PC-3 (cell line): ENCODE results near the gene RABGAP1. TPM values are rescaled to one million over a fixed set of nuclear protein-coding genes. Genes with fewer than 3 reads are reported as not detected.

ENCODE experiments used
- ATAC-seq: fragments of 200-7000 bp; cut with Tn5 transposase; 2 replicates; pipeline ENCODE4 v1.9.1; 2020; ENCODE audit warnings: mild to moderate bottlenecking, moderate library complexity
- BruUV-seq: library from RNA; stranded (reverse); fragments of 400-500 nt; replicated peaks from 2 replicates; lab custom pipeline; 2021; lab: Mats Ljungman, UMichigan
- CTCF ChIA-PET: fragments of 300-600 bp; sonication (Branson Sonifier 250); formaldehyde crosslinking; loops from one replicate; lab custom pipeline; 2022; ENCODE audit warnings: antibody characterized with exemption; lab: Charles Lee
- POLR2A ChIA-PET: fragments of 300-600 bp; sonication (Branson Sonifier 250); formaldehyde crosslinking; loops from one replicate; lab custom pipeline; 2022; ENCODE audit warnings: antibody characterized with exemption; ENCODE audit not compliant: unreplicated experiment; lab: Charles Lee
- DNase-seq: peaks from one replicate; pipeline ENCODE4 v3.0.0-alpha.2; 2015
- H2AFZ ChIP-seq: fragments of 300-600 bp; sonication (generic); 2 replicates; pipeline ENCODE4 v1.6.0; 2016; ENCODE audit warnings: antibody characterized with exemption, low read length
- H3F3A ChIP-seq: fragments of 300-600 bp; sonication (generic); one replicate; pipeline ENCODE4 v1.6.0; 2017; ENCODE audit warnings: antibody characterized with exemption, low read length, control low read depth, mild to moderate bottlenecking; ENCODE audit not compliant: unreplicated experiment
- H3K27ac ChIP-seq: fragments of 300-600 bp; sonication (generic); 2 replicates; pipeline ENCODE4 v1.5.1; 2016; ENCODE audit warnings: mild to moderate bottlenecking, low read length
- H3K27me3 ChIP-seq: fragments of 300-600 bp; sonication (generic); 2 replicates; pipeline ENCODE4 v1.6.1; 2016; ENCODE audit warnings: low read length, mixed read lengths
- H3K36me3 ChIP-seq: fragments of 300-600 bp; sonication (generic); 2 replicates; pipeline ENCODE4 v1.6.1; 2016; ENCODE audit warnings: low read depth, mixed run types, low read length, mixed read lengths
- H3K4me1 ChIP-seq: fragments of 300-600 bp; sonication (generic); 2 replicates; pipeline ENCODE4 v1.5.1; 2016; ENCODE audit warnings: low read length; ENCODE audit not compliant: insufficient read depth
- H3K4me2 ChIP-seq: fragments of 300-600 bp; sonication (generic); 2 replicates; pipeline ENCODE4 v1.6.0; 2016; ENCODE audit warnings: low read length
- H3K4me3 ChIP-seq: fragments of 300-600 bp; sonication (generic); 2 replicates; pipeline ENCODE4 v1.5.1; 2016; ENCODE audit warnings: mild to moderate bottlenecking, low read length, mixed read lengths
- H3K79me2 ChIP-seq: fragments of 300-600 bp; sonication (generic); 2 replicates; pipeline ENCODE4 v1.6.1; 2017; ENCODE audit warnings: low read length, mixed read lengths
- H3K9ac ChIP-seq: fragments of 300-600 bp; sonication (generic); 2 replicates; pipeline ENCODE4 v1.6.0; 2016; ENCODE audit warnings: mild to moderate bottlenecking, low read length
- H3K9me2 ChIP-seq: fragments of 300-600 bp; sonication (generic); replicated peaks from 2 replicates; pipeline ENCODE4 v1.6.1; 2016; ENCODE audit warnings: mixed run types, low read length, mixed read lengths
- H3K9me3 ChIP-seq: fragments of 300-600 bp; sonication (generic); 2 replicates; pipeline ENCODE4 v1.6.1; 2016; ENCODE audit warnings: low read length, mixed read lengths
- H4K20me1 ChIP-seq: fragments of 300-600 bp; sonication (generic); 2 replicates; pipeline ENCODE4 v1.6.1; 2016; ENCODE audit warnings: low read length, mixed read lengths
- CTCF ChIP-seq: fragments of 300-600 bp; sonication (generic); conservative IDR thresholded peaks from 2 replicates; pipeline ENCODE4 v1.5.1; 2017; ENCODE audit warnings: antibody characterized with exemption, low read depth, mild to moderate bottlenecking, low read length
- EZH2 ChIP-seq: fragments of 300-600 bp; sonication (generic); IDR thresholded peaks from one replicate; pipeline ENCODE4 v1.6.1; 2017; ENCODE audit warnings: antibody characterized with exemption, mild to moderate bottlenecking, low read length; ENCODE audit not compliant: unreplicated experiment
- EZH2phosphoT487 ChIP-seq: fragments of 300-600 bp; sonication (generic); IDR thresholded peaks from 2 replicates; pipeline ENCODE4 v1.6.1; 2018; ENCODE audit warnings: mild to moderate bottlenecking, antibody characterized with exemption, low read length, borderline replicate concordance
- intact Hi-C: fragments of 100-400 bp; cut with micrococcal nuclease; formaldehyde crosslinking; loops from 2 replicates; pipeline ENCODE4 v1.9.0; 2023
- total RNA-seq: library from RNA; depleted of rRNA; stranded (reverse); fragments of >200 nt; gene quantifications from 2 replicates; pipeline ENCODE4 v1.2.3, GENCODE V29; 2014

RABGAP1 gene
- total RNA-seq, 1 experiment from 2014 or later, result 16.5 TPM

- Histone ChIP-seq H2AFZ (no peak overlapping the region), H3F3A (no peaks in the 10 kb centered on the region), H3K9me2 (no peaks in the 10 kb centered on the region), H3K36me3 (peaks cover 10% of the 10 kb centered on the region; the same call in 1 of the 2 replicates), H3K27me3 (no peaks in the 10 kb centered on the region), H3K27ac (no peak overlapping the region), H4K20me1 (no peaks in the 10 kb centered on the region), H3K4me3 (no peak overlapping the region), H3K9me3 (no peaks in the 10 kb centered on the region), H3K4me1 (no peaks in the 10 kb centered on the region), H3K4me2 (no peak overlapping the region), H3K9ac (no peak overlapping the region), H3K79me2 (no peaks in the 10 kb centered on the region)
- no peak for DNase-seq
- no peak for ATAC-seq
- TF ChIP-seq EZH2phosphoT487 (no peak), CTCF (no peak), EZH2 (no peak)
- intact Hi-C loops, result loop anchor here (5.0 kb wide), 1 partner anchor 247 kb away; no protein-coding TSS in a partner anchor
- BruUV-seq, result no TSS peak
- POLR2A ChIA-PET, result interaction anchor here (0.6 kb wide), 2 partner anchors 9 to 215 kb away, joined by 3 read pairs; no protein-coding TSS in a partner anchor
- CTCF ChIA-PET, result no interaction called here
Observed at GRCh38 chr9:123104807-123105206, 164.0 kb downstream of the RABGAP1 start.

DNA sequence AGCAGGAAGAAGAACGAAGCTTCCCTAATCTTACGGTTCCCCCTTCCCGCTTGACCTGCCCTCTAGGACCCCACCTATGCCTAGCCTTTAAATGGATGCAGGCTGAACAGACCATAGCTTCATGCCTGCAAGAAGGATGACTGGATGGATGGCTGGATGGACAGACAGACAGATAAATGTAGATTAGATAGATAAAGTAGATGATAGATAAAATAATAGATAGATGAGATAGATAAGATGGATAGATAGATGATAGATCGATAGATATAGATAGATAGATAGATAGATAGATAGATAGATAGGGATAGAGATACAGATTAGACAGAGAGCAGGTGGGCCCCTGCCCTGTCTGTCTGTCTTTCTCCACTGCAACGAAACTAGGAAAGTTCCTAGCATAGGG lies 164.7 kb downstream of the RABGAP1 start:
- no peaks in the 10 kb centered on the region for H3K9me3 ChIP-seq
- ChIA-PET CTCF (no interaction called here), POLR2A (no interaction called here)
- no peak overlapping the region for H3K4me2 ChIP-seq
- H3K4me3 ChIP-seq, result no peak overlapping the region
- no peaks in the 10 kb centered on the region for H3F3A ChIP-seq
- H3K9ac ChIP-seq, result no peak overlapping the region
- H3K36me3 ChIP-seq, result peaks cover 10% of the 10 kb centered on the region; the same call in 1 of the 2 replicates
- H4K20me1 ChIP-seq, result no peaks in the 10 kb centered on the region
- no peaks in the 10 kb centered on the region for H3K79me2 ChIP-seq
- no peaks in the 10 kb centered on the region for H3K9me2 ChIP-seq
- intact Hi-C loops, result loop anchor here (5.0 kb wide), 1 partner anchor 247 kb away; no protein-coding TSS in a partner anchor
- H3K27ac ChIP-seq, result no peak overlapping the region
- TF ChIP-seq EZH2phosphoT487, result no peak
- no peak for TF ChIP-seq CTCF
- TF ChIP-seq EZH2, result no peak
- no peak overlapping the region for H2AFZ ChIP-seq
- BruUV-seq, result no TSS peak
- DNase-seq (no peak), ATAC-seq (no peak)
- no peaks in the 10 kb centered on the region for H3K4me1 ChIP-seq
- H3K27me3 ChIP-seq, result no peaks in the 10 kb centered on the region

DNA sequence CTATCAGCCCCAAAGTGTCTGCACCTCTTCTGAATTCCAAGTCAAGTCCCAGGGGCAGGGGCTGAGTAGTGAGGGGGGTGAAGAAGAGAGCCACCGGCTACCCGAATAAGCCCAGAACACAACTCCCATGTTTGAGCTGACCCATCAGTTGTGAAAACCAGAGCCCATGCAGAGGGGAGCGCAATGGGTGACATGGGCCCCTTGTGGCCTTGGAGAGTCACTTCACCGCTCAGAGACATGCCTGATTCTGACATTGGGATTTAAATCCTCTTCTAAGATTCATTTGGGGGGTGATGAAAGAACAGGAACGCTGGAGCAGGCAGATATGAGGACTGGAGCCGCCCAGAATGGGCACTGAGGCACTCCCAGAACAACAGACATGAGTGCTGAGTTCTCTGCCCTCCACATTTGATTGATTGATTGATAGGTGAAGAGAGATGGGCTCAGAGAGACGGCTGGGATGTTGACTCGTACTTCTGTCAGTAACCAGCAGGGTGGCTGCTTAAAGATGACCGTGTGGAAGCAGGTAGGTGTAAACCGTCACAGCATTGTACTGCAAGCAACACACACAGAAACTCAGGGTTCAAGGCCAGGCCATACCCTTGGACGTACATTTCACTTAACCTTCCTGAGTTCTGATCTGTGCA lies 166.9 kb downstream of the RABGAP1 start:
- ATAC-seq (no peak), DNase-seq (no peak)
- H3K4me3 ChIP-seq, result no peak overlapping the region
- H3K4me2 ChIP-seq, result no peak overlapping the region
- H3K9me2 ChIP-seq, result no peaks in the 10 kb centered on the region
- intact Hi-C loops, result loop anchor here (5.0 kb wide), 1 partner anchor 245 kb away; no protein-coding TSS in a partner anchor
- no peaks in the 10 kb centered on the region for H3K4me1 ChIP-seq
- TF ChIP-seq CTCF (no peak), EZH2 (no peak), EZH2phosphoT487 (no peak)
- ChIA-PET CTCF (interaction anchor here (0.5 kb wide), 1 partner anchor 100 kb away, joined by 7 read pairs; no protein-coding TSS in a partner anchor), POLR2A (no interaction called here)
- no peaks in the 10 kb centered on the region for H3K27me3 ChIP-seq
- no peaks in the 10 kb centered on the region for H3K9me3 ChIP-seq
- H2AFZ ChIP-seq, result no peak overlapping the region
- H3K9ac ChIP-seq, result no peak overlapping the region
- H3K79me2 ChIP-seq, result no peaks in the 10 kb centered on the region
- H3F3A ChIP-seq, result no peaks in the 10 kb centered on the region
- BruUV-seq, result no TSS peak
- H3K36me3 ChIP-seq, result peaks cover 4% of the 10 kb centered on the region; the same call in 1 of the 2 replicates
- H3K27ac ChIP-seq, result no peak overlapping the region
- no peaks in the 10 kb centered on the region for H4K20me1 ChIP-seq
